PC-3 (cell line): Measurements from ENCODE around the gene FBXL15.

Experiments used
- CTCF ChIP-seq: fragments of 300-600 bp; sonication (generic); conservative IDR thresholded peaks from 2 replicates; pipeline ENCODE4 v1.5.1; 2017; ENCODE audit warnings: antibody characterized with exemption, low read depth, mild to moderate bottlenecking, low read length
- EZH2 ChIP-seq: fragments of 300-600 bp; sonication (generic); IDR thresholded peaks from one replicate; pipeline ENCODE4 v1.6.1; 2017; ENCODE audit warnings: antibody characterized with exemption, mild to moderate bottlenecking, low read length; ENCODE audit not compliant: unreplicated experiment
- EZH2phosphoT487 ChIP-seq: fragments of 300-600 bp; sonication (generic); IDR thresholded peaks from 2 replicates; pipeline ENCODE4 v1.6.1; 2018; ENCODE audit warnings: mild to moderate bottlenecking, antibody characterized with exemption, low read length, borderline replicate concordance

DNA sequence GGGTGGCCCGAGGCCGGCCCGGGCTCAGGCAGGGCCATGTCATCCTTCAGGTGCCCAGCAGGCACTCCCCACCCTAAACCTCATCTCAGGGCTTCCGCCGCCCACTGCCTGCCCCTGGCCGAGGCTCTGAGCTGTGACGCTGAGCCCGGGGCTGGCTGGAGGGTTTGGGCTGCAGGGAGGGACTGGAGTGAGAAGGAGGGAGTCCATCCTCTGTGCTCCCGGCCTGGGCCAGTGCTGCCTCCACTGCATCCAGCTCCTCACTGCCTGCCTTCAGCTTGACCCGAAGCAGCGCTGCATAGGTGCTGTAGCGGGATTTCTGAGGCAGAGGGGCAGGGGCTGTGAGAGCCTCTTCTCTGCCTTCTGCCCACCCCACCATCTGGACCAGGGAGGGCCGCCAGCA, 17.5 kb upstream of the FBXL15 start:
- no peak for TF ChIP-seq CTCF
- TF ChIP-seq EZH2phosphoT487 = no peak
- no peak for TF ChIP-seq EZH2
